ENCODE data around the gene TMC7. TPM values are rescaled to one million over a fixed set of nuclear protein-coding genes. Genes with fewer than 3 reads are reported as not detected.

Gene TMC7
- polyA plus RNA-seq, 1 of the 3 experiments (the other 2 are of a cell fraction): 0.66 TPM

DNA sequence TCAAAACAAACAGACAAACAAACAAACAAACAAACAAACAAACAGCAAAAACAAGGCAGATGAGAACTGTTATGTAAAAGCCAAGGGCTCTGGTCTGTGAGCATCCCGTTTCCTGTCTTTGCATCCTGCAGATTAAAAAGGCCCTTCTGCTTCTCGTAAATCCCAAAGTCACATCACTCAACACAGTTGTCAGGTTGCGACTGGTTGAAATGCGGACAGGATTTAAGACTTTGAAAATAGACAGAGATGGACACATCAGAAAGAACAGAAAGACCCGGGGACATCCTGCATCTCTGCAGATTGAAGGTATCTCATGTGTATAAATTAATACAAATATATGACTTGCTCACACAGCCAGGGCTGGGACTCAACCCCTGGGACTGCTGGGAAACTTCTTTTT is 18.2 kb upstream of the TMC7 start:
- POLR2A ChIA-PET: no interaction called here
- H3K27ac ChIP-seq (ENCODE audit: low read depth in 2 of 2, low read length in 1 of 2): no peak overlapping the region
- TF ChIP-seq MEF2A (IDR thresholded peaks at IDR 0.05; ENCODE audit: borderline replicate concordance, low read depth) (no peak), GATA2 (CRISPR knock-in tag; IDR thresholded peaks at IDR 0.05) (no peak), TEAD4 (IDR thresholded peaks at IDR 0.05; ENCODE audit: borderline replicate concordance, insufficient read depth) (no peak), FOXM1 (IDR thresholded peaks at IDR 0.05; ENCODE audit: low read depth) (no peak), ELF1 (IDR thresholded peaks at IDR 0.05) (no peak), TCF12 (IDR thresholded peaks at IDR 0.05) (no peak)
- TF ChIP-seq, protein P1, sequence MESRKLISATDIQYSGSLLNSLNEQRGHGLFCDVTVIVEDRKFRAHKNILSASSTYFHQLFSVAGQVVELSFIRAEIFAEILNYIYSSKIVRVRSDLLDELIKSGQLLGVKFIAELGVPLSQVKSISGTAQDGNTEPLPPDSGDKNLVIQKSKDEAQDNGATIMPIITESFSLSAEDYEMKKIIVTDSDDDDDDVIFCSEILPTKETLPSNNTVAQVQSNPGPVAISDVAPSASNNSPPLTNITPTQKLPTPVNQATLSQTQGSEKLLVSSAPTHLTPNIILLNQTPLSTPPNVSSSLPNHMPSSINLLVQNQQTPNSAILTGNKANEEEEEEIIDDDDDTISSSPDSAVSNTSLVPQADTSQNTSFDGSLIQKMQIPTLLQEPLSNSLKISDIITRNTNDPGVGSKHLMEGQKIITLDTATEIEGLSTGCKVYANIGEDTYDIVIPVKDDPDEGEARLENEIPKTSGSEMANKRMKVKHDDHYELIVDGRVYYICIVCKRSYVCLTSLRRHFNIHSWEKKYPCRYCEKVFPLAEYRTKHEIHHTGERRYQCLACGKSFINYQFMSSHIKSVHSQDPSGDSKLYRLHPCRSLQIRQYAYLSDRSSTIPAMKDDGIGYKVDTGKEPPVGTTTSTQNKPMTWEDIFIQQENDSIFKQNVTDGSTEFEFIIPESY (IDR thresholded peaks at IDR 0.05; ENCODE audit: borderline replicate concordance, low read depth): no peak
- H2AFZ ChIP-seq (ENCODE audit: low read depth): no peak overlapping the region
- 78% methylated on average over 5 of the region's 5 CpGs for WGBS (ENCODE audit: low lambda C conversion rate)
- H3K9me3 ChIP-seq: no peaks in the 10 kb centered on the region
- no peaks in the 10 kb centered on the region for H3K36me3 ChIP-seq (replicated peaks in 1 of 2; ENCODE audit: control insufficient read depth in 1 of 2, insufficient read depth in 2 of 2, low read length in 1 of 2)
- DNase-seq: no peak
- no peaks in the 10 kb centered on the region for H3K79me2 ChIP-seq (ENCODE audit: insufficient read depth)
- CTCF ChIA-PET: interaction anchor here (5.9 kb wide), 1 partner anchor 164 kb away, joined by 24 read pairs; the partner anchor contains the start of gene ARL6IP1
- H3K4me3 ChIP-seq (ENCODE audit: low read depth in 2 of 2, low read length in 1 of 2): no peak overlapping the region
- no peaks in the 10 kb centered on the region for H3K27me3 ChIP-seq (ENCODE audit: insufficient read depth)
- peaks cover 0 to 5% of the 10 kb centered on the region in 2 experiments; a peak in 1 of 4 replicates for H3K4me1 ChIP-seq (ENCODE audit: control insufficient read depth in 1 of 2, insufficient read depth in 2 of 2, low read depth in 1 of 2, low read length in 1 of 2)
- no peaks in the 10 kb centered on the region for H4K20me1 ChIP-seq (ENCODE audit: insufficient read depth)
- no peak overlapping the region for H3K4me2 ChIP-seq
- H3K9ac ChIP-seq: no peak overlapping the region
- no peaks in the 10 kb centered on the region for H3K9me2 ChIP-seq
- H3F3A ChIP-seq (replicated peaks; ENCODE audit: insufficient read depth): no peaks in the 10 kb centered on the region

DNA sequence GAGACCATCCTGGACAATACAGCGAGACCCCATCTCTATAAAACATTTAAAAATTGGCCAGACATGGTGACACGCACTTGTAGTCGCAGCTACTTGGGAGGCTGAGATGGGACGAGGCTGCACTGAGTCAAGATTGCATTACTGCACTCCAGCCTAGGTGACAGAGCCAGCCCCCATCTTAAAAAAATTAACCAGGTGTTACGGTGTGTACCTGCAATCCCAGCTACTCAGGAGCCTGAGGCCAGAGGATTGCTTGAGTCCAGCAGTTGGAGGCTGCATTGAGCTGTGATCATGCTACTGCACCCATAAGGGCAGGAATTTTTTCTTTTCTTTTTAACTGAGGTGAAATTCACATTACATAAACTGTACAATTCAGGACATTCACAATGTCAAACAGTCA is 16.9 kb upstream of the TMC7 start:
- POLR2A ChIA-PET: no interaction called here
- Histone ChIP-seq H3F3A (replicated peaks; ENCODE audit: insufficient read depth) (no peaks in the 10 kb centered on the region), H3K36me3 (replicated peaks in 1 of 2; ENCODE audit: control insufficient read depth in 1 of 2, insufficient read depth in 2 of 2, low read length in 1 of 2) (no peaks in the 10 kb centered on the region), H3K9me2 (no peaks in the 10 kb centered on the region), H3K9me3 (no peaks in the 10 kb centered on the region), H3K27ac (ENCODE audit: low read depth in 2 of 2, low read length in 1 of 2) (no peak overlapping the region), H2AFZ (ENCODE audit: low read depth) (no peak overlapping the region), H3K79me2 (ENCODE audit: insufficient read depth) (no peaks in the 10 kb centered on the region), H4K20me1 (ENCODE audit: insufficient read depth) (no peaks in the 10 kb centered on the region), H3K9ac (no peak overlapping the region), H3K4me2 (no peak overlapping the region), H3K4me3 (ENCODE audit: low read depth in 2 of 2, low read length in 1 of 2) (no peak overlapping the region), H3K4me1 (ENCODE audit: control insufficient read depth in 1 of 2, insufficient read depth in 2 of 2, low read depth in 1 of 2, low read length in 1 of 2) (peaks cover 0 to 5% of the 10 kb centered on the region in 2 experiments; a peak in 1 of 4 replicates), H3K27me3 (ENCODE audit: insufficient read depth) (no peaks in the 10 kb centered on the region)
- DNase-seq: no peak
- CTCF ChIA-PET: interaction anchor here (0.9 to 5.9 kb wide), 2 partner anchors 22 to 165 kb away, joined by 3 to 24 read pairs; partner anchors contain the start of gene ARL6IP1
- WGBS (ENCODE audit: low lambda C conversion rate): 90% methylated on average over 5 of the region's 5 CpGs
- TF ChIP-seq FOXM1 (IDR thresholded peaks at IDR 0.05; ENCODE audit: low read depth) (no peak), POLR2AphosphoS5 (IDR thresholded peaks at IDR 0.05; ENCODE audit: low read depth, low read length) (no peak), TAF1 (IDR thresholded peaks at IDR 0.05; ENCODE audit: borderline replicate concordance, low read depth, low read length) (no peak), CHD2 (IDR thresholded peaks at IDR 0.05; ENCODE audit: low read length, partially characterized antibody) (no peak), RXRA (IDR thresholded peaks at IDR 0.05; ENCODE audit: borderline replicate concordance, low read depth) (no peak), GATA2 (CRISPR knock-in tag; IDR thresholded peaks at IDR 0.05) (no peak), TCF12 (IDR thresholded peaks at IDR 0.05) (no peak), RAD21 (IDR thresholded peaks at IDR 0.05; ENCODE audit: low read length) (no peak), ELF1 (IDR thresholded peaks at IDR 0.05) (no peak), YY1 (IDR thresholded peaks at IDR 0.05; ENCODE audit: low read depth) (no peak), JUND (IDR thresholded peaks at IDR 0.05) (no peak), FOXJ3 (CRISPR knock-in tag; IDR thresholded peaks at IDR 0.05) (no peak)
- TF ChIP-seq, protein P2, sequence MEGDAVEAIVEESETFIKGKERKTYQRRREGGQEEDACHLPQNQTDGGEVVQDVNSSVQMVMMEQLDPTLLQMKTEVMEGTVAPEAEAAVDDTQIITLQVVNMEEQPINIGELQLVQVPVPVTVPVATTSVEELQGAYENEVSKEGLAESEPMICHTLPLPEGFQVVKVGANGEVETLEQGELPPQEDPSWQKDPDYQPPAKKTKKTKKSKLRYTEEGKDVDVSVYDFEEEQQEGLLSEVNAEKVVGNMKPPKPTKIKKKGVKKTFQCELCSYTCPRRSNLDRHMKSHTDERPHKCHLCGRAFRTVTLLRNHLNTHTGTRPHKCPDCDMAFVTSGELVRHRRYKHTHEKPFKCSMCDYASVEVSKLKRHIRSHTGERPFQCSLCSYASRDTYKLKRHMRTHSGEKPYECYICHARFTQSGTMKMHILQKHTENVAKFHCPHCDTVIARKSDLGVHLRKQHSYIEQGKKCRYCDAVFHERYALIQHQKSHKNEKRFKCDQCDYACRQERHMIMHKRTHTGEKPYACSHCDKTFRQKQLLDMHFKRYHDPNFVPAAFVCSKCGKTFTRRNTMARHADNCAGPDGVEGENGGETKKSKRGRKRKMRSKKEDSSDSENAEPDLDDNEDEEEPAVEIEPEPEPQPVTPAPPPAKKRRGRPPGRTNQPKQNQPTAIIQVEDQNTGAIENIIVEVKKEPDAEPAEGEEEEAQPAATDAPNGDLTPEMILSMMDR (IDR thresholded peaks at IDR 0.05): no peak
- TF ChIP-seq, protein P3, sequence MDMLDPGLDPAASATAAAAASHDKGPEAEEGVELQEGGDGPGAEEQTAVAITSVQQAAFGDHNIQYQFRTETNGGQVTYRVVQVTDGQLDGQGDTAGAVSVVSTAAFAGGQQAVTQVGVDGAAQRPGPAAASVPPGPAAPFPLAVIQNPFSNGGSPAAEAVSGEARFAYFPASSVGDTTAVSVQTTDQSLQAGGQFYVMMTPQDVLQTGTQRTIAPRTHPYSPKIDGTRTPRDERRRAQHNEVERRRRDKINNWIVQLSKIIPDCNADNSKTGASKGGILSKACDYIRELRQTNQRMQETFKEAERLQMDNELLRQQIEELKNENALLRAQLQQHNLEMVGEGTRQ (IDR thresholded peaks at IDR 0.05; ENCODE audit: borderline replicate concordance, low read depth, low read length): no peak
- TF ChIP-seq, protein P4, sequence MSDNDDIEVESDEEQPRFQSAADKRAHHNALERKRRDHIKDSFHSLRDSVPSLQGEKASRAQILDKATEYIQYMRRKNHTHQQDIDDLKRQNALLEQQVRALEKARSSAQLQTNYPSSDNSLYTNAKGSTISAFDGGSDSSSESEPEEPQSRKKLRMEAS (IDR thresholded peaks at IDR 0.05; ENCODE audit: low read depth): no peak
- TF ChIP-seq, protein P5, sequence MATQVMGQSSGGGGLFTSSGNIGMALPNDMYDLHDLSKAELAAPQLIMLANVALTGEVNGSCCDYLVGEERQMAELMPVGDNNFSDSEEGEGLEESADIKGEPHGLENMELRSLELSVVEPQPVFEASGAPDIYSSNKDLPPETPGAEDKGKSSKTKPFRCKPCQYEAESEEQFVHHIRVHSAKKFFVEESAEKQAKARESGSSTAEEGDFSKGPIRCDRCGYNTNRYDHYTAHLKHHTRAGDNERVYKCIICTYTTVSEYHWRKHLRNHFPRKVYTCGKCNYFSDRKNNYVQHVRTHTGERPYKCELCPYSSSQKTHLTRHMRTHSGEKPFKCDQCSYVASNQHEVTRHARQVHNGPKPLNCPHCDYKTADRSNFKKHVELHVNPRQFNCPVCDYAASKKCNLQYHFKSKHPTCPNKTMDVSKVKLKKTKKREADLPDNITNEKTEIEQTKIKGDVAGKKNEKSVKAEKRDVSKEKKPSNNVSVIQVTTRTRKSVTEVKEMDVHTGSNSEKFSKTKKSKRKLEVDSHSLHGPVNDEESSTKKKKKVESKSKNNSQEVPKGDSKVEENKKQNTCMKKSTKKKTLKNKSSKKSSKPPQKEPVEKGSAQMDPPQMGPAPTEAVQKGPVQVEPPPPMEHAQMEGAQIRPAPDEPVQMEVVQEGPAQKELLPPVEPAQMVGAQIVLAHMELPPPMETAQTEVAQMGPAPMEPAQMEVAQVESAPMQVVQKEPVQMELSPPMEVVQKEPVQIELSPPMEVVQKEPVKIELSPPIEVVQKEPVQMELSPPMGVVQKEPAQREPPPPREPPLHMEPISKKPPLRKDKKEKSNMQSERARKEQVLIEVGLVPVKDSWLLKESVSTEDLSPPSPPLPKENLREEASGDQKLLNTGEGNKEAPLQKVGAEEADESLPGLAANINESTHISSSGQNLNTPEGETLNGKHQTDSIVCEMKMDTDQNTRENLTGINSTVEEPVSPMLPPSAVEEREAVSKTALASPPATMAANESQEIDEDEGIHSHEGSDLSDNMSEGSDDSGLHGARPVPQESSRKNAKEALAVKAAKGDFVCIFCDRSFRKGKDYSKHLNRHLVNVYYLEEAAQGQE (IDR thresholded peaks at IDR 0.05; ENCODE audit: low read depth, low read length): no peak

All from SK-N-SH (cell line).